Measurements from ENCODE around the gene MRPL44.
A peak's percentile ranks its signal among the peaks of the same experiment; 100 is the strongest.

The MRPL44 gene

DNA sequence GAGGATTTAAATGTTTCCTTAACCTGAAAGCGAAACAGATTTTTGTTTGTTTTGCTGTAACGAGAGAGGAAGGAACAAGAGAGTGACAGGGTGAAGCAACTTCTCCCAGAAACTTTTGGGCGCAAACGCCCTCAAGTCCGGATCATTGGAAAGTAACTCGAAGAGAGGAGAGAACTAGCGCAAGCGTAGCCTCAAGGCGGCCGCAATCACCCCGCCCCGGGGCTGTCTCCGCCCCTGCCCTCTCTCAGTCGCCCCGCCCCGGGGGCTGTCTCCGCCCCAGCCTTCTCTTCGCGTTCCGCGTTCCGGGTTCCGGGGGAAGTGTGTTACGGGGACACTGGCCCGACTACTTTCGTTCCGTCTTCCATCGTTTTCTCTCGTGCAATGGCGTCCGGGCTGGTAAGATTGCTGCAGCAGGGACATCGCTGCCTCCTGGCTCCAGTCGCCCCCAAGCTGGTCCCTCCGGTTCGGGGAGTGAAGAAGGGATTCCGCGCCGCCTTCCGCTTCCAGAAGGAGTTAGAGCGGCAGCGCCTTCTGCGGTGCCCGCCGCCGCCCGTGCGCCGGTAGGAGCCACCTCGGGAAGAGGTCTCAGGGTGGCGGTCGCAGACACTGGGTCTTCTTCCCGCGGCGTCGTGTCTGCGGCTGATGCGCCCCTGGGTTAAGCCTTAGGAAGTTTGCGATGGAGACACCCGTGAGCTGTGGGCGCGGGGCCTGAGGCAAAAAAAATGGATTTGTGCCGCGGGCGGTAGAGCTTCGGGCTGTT lies at the start of gene MRPL44:
TSS of gene MRPL44 (plus strand) at position 372 of the 760 bp plus-strand sequence. CDS start at position 382, 10 bp downstream.
- H3K27ac ChIP-seq (ENCODE audit: low read depth, low read length): peak within 1 kb of the TSS; percentile 57
- H3K9me3 ChIP-seq (ENCODE audit: control insufficient read depth in 1 of 2, low read length in 2 of 2): no peaks in the 10 kb centered on the region
- H3K9ac ChIP-seq (ENCODE audit: low read depth in 1 of 2, low read length in 2 of 2): peak within 1 kb of the TSS; percentile 84 to 92
- H3K4me1 ChIP-seq (ENCODE audit: control insufficient read depth in 1 of 2, insufficient read depth in 2 of 2, low read length in 2 of 2): peaks cover 27 to 42% of the 10 kb centered on the region in 2 donors
- H3K27me3 ChIP-seq (ENCODE audit: control insufficient read depth in 1 of 2, insufficient read depth in 2 of 2, low read length in 2 of 2): no peaks in the 10 kb centered on the region
- peak within 1 kb of the TSS; percentile 89 to 92 for H3K4me3 ChIP-seq (ENCODE audit: low read depth in 1 of 2, low read length in 2 of 2)
- peaks cover 5 to 15% of the 10 kb centered on the region in 2 donors for H3K36me3 ChIP-seq (ENCODE audit: control insufficient read depth in 1 of 2, insufficient read depth in 2 of 2, low read length in 2 of 2)

DNA sequence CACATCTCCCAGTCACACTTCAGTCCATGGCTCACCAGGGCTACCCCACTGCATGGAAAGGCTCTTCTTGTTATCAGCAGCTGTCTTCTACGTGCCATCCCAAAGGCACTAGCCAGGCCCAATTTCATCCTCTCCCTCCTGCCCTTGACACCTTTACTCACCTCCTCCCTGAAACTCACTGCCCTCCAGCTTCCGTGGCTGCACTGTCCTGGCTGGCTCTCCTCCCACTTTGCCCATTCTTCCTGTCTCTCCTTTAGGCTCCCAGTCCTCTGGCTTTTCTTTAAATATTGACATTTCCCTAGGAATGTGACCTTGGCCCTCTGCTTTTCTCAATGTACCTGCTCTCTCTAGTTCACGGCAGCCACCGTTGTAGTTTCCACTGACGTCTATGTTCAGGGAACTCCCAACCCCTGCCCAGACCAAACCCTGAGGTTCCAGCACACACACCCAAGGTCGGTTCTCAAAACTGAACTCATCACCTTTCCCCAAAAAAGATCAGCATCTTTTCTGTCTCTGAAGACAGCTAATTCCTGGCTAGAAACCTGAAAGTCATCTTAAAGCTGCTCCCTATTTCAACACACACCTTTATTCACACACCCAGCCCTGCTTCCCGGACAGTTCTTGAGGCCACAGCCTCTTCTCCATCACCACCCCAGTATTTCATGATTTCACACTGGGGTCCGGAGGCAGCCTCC lies 48.8 kb upstream of the MRPL44 start:
- Histone ChIP-seq H3K27ac (ENCODE audit: low read depth, low read length) (no peak overlapping the region), H3K9ac (ENCODE audit: low read depth in 1 of 2, low read length in 2 of 2) (no peak overlapping the region)

DNA sequence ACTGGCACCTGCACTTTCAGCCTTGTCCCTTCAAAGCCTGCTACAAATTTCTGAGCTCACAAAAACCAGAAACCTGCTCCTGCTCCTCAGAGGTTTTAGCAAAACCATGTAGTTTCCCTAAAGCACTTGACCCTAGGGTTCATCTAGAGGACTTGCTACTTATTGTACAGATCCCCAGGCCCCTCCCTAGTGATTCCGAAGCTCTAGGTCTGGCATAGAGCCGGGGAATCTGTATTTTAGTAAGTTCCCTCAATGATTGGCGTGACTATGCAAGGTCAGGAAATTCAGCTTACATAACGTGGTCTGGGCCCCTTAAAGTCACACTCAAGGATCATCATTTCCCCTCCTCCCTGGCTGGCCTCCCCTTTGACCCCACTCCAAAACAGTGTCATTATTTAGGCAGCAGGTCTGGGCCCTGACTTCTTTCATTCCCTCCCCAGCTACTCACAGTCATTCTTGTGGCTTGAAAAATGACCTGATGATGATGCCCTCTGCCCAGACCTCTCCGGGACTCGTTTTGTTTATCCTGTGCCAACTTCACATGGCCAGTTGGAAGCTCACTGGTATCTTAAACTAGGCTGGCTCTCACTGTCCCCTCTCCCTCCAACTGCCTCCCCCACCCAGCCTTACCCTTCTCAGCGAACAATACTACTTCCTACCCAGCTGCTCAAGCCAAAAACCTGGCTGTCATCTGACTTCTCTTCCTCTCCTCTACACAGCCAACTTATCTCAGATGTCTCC lies 48.1 kb upstream of the MRPL44 start:
- Histone ChIP-seq H3K36me3 (ENCODE audit: control insufficient read depth in 1 of 2, insufficient read depth in 2 of 2, low read length in 2 of 2) (peaks cover 0 to 12% of the 10 kb centered on the region in 2 donors), H3K9ac (ENCODE audit: low read depth in 1 of 2, low read length in 2 of 2) (no peak overlapping the region), H3K9me3 (ENCODE audit: control insufficient read depth in 1 of 2, low read length in 2 of 2) (no peaks in the 10 kb centered on the region), H3K4me3 (ENCODE audit: low read depth in 1 of 2, low read length in 2 of 2) (no peak overlapping the region), H3K27ac (ENCODE audit: low read depth, low read length) (no peak overlapping the region), H3K4me1 (ENCODE audit: control insufficient read depth in 1 of 2, insufficient read depth in 2 of 2, low read length in 2 of 2) (peaks cover 4 to 14% of the 10 kb centered on the region in 2 donors), H3K27me3 (ENCODE audit: control insufficient read depth in 1 of 2, insufficient read depth in 2 of 2, low read length in 2 of 2) (no peaks in the 10 kb centered on the region)

More for the DNA sequence above, 48.8 kb upstream of the MRPL44 start:
- H3K9me3 ChIP-seq (ENCODE audit: control insufficient read depth in 1 of 2, low read length in 2 of 2): no peaks in the 10 kb centered on the region
- no peaks in the 10 kb centered on the region for H3K27me3 ChIP-seq (ENCODE audit: control insufficient read depth in 1 of 2, insufficient read depth in 2 of 2, low read length in 2 of 2)
- peaks cover 4 to 14% of the 10 kb centered on the region in 2 donors for H3K4me1 ChIP-seq (ENCODE audit: control insufficient read depth in 1 of 2, insufficient read depth in 2 of 2, low read length in 2 of 2)
- H3K4me3 ChIP-seq (ENCODE audit: low read depth in 1 of 2, low read length in 2 of 2): no peak overlapping the region
- H3K36me3 ChIP-seq (ENCODE audit: control insufficient read depth in 1 of 2, insufficient read depth in 2 of 2, low read length in 2 of 2): peaks cover 0 to 12% of the 10 kb centered on the region in 2 donors

DNA sequence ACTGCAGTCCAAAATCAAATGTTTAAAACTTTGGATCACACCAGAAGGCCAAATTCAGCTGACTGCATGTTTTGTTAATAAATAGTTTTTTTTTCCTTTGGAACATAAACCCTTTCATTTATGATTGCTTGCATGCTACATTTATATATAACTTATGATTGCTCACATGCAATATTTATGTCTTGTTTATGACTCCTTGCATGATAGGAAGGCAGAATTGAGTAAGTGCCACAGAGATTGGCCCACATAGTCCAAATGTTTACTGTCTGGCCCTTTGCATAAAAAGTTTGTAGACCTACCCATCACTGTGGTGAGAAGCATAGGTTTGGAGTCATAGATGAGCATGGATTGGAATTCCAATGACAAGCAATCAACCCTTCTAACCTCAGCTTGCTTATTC lies 42.9 kb upstream of the MRPL44 start:
- Histone ChIP-seq H3K36me3 (ENCODE audit: control insufficient read depth in 1 of 2, insufficient read depth in 2 of 2, low read length in 2 of 2) (peaks cover 3 to 12% of the 10 kb centered on the region in 2 donors), H3K4me3 (ENCODE audit: low read depth in 1 of 2, low read length in 2 of 2) (no peak overlapping the region), H3K9me3 (ENCODE audit: control insufficient read depth in 1 of 2, low read length in 2 of 2) (no peaks in the 10 kb centered on the region), H3K4me1 (ENCODE audit: control insufficient read depth in 1 of 2, insufficient read depth in 2 of 2, low read length in 2 of 2) (peaks cover 0 to 4% of the 10 kb centered on the region in 2 donors), H3K27me3 (ENCODE audit: control insufficient read depth in 1 of 2, insufficient read depth in 2 of 2, low read length in 2 of 2) (no peaks in the 10 kb centered on the region), H3K27ac (ENCODE audit: low read depth, low read length) (no peak overlapping the region), H3K9ac (ENCODE audit: low read depth in 1 of 2, low read length in 2 of 2) (no peak overlapping the region)

DNA sequence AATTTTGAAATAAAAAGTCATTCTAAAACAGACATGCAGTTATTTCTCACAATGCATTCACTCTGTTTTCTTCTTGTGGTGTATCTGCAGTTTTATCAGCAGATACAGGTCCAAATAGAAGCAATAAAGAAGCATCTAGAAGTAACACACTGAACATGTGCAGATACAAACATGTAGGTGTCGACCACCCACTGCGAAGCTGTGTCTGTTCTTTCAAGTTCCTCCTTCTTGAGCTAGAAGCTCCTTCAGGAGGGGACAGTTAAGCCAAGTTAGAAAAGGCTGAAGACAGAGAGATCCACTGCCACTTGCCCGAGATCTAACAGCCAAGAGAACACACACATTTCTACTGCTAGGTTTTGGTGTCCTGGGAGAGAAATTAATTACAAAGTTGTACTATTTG lies 42.2 kb upstream of the MRPL44 start:
- Histone ChIP-seq H3K9me3 (ENCODE audit: control insufficient read depth in 1 of 2, low read length in 2 of 2) (no peaks in the 10 kb centered on the region), H3K36me3 (ENCODE audit: control insufficient read depth in 1 of 2, insufficient read depth in 2 of 2, low read length in 2 of 2) (peaks cover 3 to 16% of the 10 kb centered on the region in 2 donors), H3K4me1 (ENCODE audit: control insufficient read depth in 1 of 2, insufficient read depth in 2 of 2, low read length in 2 of 2) (no peaks in the 10 kb centered on the region), H3K27me3 (ENCODE audit: control insufficient read depth in 1 of 2, insufficient read depth in 2 of 2, low read length in 2 of 2) (no peaks in the 10 kb centered on the region), H3K9ac (ENCODE audit: low read depth in 1 of 2, low read length in 2 of 2) (no peak overlapping the region), H3K4me3 (ENCODE audit: low read depth in 1 of 2, low read length in 2 of 2) (no peak overlapping the region), H3K27ac (ENCODE audit: low read depth, low read length) (no peak overlapping the region)

DNA sequence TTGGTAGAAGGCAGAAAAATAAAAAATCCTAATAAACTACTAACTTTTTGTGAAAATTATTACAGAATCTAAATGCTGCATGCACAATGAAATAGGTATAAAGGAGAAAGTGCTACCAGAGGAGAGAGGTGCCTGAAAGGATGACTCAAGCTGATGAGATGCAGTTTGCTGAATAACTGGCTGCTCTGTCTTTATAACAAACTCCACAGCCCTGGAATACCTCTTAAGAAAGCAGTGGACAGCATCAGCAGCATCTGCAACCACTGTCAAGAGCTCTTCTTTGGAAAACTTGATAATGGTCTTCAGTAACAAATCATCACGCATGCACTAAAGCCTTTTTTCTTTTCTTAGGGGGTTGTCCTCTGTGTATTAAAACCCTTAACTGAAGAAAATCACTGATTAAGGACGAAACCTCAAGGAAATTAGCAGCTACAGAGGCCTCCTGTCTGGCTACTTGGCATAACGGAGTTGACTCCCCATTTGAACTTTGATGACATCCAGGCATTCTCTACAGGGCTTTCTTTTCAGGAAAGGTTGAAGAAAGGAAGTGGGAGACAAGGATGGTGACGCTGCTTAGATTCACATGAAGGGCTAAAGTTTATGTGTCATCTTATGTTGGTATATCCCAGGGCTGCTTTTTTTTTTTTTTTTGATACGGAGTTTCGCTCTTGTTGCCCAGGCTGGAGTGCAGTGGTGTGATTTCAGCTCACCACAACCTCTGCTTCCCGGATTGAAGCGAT lies 40.9 kb upstream of the MRPL44 start:
- no peak overlapping the region for H3K27ac ChIP-seq (ENCODE audit: low read depth, low read length)
- H3K4me3 ChIP-seq (ENCODE audit: low read depth in 1 of 2, low read length in 2 of 2): no peak overlapping the region
- peaks cover 3 to 16% of the 10 kb centered on the region in 2 donors for H3K36me3 ChIP-seq (ENCODE audit: control insufficient read depth in 1 of 2, insufficient read depth in 2 of 2, low read length in 2 of 2)
- no peaks in the 10 kb centered on the region for H3K27me3 ChIP-seq (ENCODE audit: control insufficient read depth in 1 of 2, insufficient read depth in 2 of 2, low read length in 2 of 2)
- no peaks in the 10 kb centered on the region for H3K4me1 ChIP-seq (ENCODE audit: control insufficient read depth in 1 of 2, insufficient read depth in 2 of 2, low read length in 2 of 2)
- H3K9ac ChIP-seq (ENCODE audit: low read depth in 1 of 2, low read length in 2 of 2): no peak overlapping the region
- no peaks in the 10 kb centered on the region for H3K9me3 ChIP-seq (ENCODE audit: control insufficient read depth in 1 of 2, low read length in 2 of 2)

DNA sequence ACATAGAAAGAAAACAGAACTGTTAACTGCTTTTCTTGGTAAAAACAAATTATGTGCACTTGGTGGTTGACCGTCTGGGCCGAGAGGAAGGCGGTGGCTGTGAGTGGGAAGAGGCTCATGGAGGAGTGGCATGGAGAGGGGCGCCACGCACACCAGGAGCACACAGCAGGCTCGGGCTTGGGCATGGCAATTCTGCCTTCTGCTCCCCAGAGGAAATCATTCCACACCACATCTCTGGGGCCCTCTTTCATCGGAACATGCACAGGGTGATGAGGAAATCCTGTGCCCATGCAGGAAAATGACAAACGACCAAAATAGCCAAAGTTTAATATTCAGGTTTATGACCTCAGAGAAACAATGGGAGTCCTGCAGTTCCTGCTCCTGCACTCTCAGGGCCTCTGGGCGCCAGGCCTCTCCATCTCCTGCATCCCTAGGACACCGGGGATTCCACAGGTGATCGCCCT lies 38.6 kb upstream of the MRPL44 start:
- Histone ChIP-seq H3K27me3 (ENCODE audit: control insufficient read depth in 1 of 2, insufficient read depth in 2 of 2, low read length in 2 of 2) (no peaks in the 10 kb centered on the region), H3K4me3 (ENCODE audit: low read depth in 1 of 2, low read length in 2 of 2) (no peak overlapping the region), H3K9ac (ENCODE audit: low read depth in 1 of 2, low read length in 2 of 2) (no peak overlapping the region), H3K27ac (ENCODE audit: low read depth, low read length) (no peak overlapping the region), H3K36me3 (ENCODE audit: control insufficient read depth in 1 of 2, insufficient read depth in 2 of 2, low read length in 2 of 2) (peaks cover 3 to 10% of the 10 kb centered on the region in 2 donors), H3K4me1 (ENCODE audit: control insufficient read depth in 1 of 2, insufficient read depth in 2 of 2, low read length in 2 of 2) (no peaks in the 10 kb centered on the region), H3K9me3 (ENCODE audit: control insufficient read depth in 1 of 2, low read length in 2 of 2) (no peaks in the 10 kb centered on the region)

DNA sequence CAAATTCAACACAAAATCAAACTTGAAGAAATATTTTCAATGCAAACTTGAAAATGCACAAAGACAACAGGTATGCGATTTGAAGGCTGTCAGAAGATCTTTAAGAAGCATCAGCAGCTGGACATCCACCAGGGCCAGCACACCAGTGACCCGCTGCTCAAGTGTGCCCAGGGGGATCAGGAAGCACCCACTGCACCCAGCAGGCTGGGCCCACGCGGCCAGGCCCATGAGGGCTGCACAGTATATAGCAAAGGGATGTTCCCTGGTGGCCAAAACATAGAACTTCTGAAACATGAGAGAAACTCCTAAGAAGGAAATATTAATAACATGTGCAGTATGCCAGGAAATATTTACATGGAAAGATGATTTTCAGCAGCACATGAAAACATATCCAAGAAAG lies 37.2 kb upstream of the MRPL44 start:
- no peaks in the 10 kb centered on the region for H3K27me3 ChIP-seq (ENCODE audit: control insufficient read depth in 1 of 2, insufficient read depth in 2 of 2, low read length in 2 of 2)
- H3K4me1 ChIP-seq (ENCODE audit: control insufficient read depth in 1 of 2, insufficient read depth in 2 of 2, low read length in 2 of 2): no peaks in the 10 kb centered on the region
- H3K36me3 ChIP-seq (ENCODE audit: control insufficient read depth in 1 of 2, insufficient read depth in 2 of 2, low read length in 2 of 2): peaks cover 3 to 10% of the 10 kb centered on the region in 2 donors
- no peaks in the 10 kb centered on the region for H3K9me3 ChIP-seq (ENCODE audit: control insufficient read depth in 1 of 2, low read length in 2 of 2)
- H3K27ac ChIP-seq (ENCODE audit: low read depth, low read length): no peak overlapping the region
- no peak overlapping the region for H3K4me3 ChIP-seq (ENCODE audit: low read depth in 1 of 2, low read length in 2 of 2)
- H3K9ac ChIP-seq (ENCODE audit: low read depth in 1 of 2, low read length in 2 of 2): no peak overlapping the region

DNA sequence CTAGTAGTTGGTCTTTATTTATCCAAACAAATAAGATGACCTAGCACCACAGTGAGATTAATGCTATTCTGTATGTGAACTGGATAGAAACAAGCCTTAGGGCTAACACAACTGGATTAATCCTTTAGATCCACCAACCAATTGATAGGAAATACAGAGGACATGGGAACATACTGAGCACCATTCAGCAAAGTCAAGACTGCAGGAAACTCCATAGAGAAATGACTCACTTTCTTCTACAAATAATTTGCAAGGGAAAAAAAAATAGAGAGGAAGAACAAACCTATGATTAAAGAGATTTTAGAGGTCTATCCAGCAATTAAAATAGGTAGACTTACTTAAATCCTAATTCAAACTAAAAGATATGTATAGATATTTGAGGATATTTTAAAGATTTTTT lies 36.1 kb upstream of the MRPL44 start:
- Histone ChIP-seq H3K36me3 (ENCODE audit: control insufficient read depth in 1 of 2, insufficient read depth in 2 of 2, low read length in 2 of 2) (peaks cover 3 to 8% of the 10 kb centered on the region in 2 donors), H3K4me3 (ENCODE audit: low read depth in 1 of 2, low read length in 2 of 2) (no peak overlapping the region), H3K9ac (ENCODE audit: low read depth in 1 of 2, low read length in 2 of 2) (no peak overlapping the region), H3K4me1 (ENCODE audit: control insufficient read depth in 1 of 2, insufficient read depth in 2 of 2, low read length in 2 of 2) (no peaks in the 10 kb centered on the region), H3K27ac (ENCODE audit: low read depth, low read length) (no peak overlapping the region), H3K9me3 (ENCODE audit: control insufficient read depth in 1 of 2, low read length in 2 of 2) (no peaks in the 10 kb centered on the region), H3K27me3 (ENCODE audit: control insufficient read depth in 1 of 2, insufficient read depth in 2 of 2, low read length in 2 of 2) (no peaks in the 10 kb centered on the region)

Measured in duodenal mucosa (tissue), 2 donors.